ENCODE data around the gene ARHGAP10.

ARHGAP10 gene

DNA sequence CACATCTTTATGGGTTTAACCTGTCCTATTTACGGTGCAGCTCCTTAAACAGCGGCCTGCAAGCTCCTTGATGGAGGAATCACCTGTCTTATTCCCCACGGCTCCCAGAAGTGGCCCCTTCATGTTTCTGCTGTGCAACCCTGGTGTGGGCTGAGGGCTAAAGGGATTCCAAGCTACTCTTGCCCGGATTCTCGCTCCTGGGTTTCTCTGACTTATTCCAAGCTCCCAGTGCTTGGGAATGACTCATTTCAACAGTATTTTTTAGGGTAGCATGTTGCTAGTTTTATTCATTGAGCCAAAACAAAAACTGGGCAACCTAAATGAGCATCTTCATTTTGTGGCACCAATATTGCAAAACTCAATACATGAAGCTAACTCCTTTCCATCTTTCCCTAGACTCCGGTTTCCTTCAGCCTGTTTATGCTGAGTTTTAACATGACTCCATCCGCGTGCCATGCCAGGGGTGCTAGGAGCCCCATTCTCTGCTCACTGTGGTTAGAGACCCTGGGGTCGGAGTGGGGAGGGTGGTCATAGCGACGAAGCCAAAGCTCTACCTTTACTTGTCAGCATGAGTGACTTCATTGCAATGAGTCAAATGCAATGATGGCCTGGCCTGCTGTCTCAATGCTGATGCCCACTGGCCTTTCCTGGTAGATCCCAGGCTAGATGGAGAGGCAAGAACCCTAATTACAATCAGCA is 360.6 kb downstream of the ARHGAP10 start:
- no peak for TF ChIP-seq GATA2 (IDR thresholded peaks at IDR 0.05; ENCODE audit: low read depth, low read length)
- no peak for TF ChIP-seq GATA3 (IDR thresholded peaks at IDR 0.05; ENCODE audit: low read depth, low read length)

- no peak for TF ChIP-seq GATA2 (IDR thresholded peaks at IDR 0.05; ENCODE audit: low read depth, low read length)
- no peak for TF ChIP-seq GATA3 (IDR thresholded peaks at IDR 0.05; ENCODE audit: low read depth, low read length)
Observed at GRCh38 chr4:148093065-148093464, 361.2 kb downstream of the ARHGAP10 start.

GRCh38 chr4:148094149-148094548 is 362.3 kb downstream of the ARHGAP10 start:
- TF ChIP-seq GATA3 (IDR thresholded peaks at IDR 0.05; ENCODE audit: low read depth, low read length) (no peak), GATA2 (IDR thresholded peaks at IDR 0.05; ENCODE audit: low read depth, low read length) (no peak)

DNA sequence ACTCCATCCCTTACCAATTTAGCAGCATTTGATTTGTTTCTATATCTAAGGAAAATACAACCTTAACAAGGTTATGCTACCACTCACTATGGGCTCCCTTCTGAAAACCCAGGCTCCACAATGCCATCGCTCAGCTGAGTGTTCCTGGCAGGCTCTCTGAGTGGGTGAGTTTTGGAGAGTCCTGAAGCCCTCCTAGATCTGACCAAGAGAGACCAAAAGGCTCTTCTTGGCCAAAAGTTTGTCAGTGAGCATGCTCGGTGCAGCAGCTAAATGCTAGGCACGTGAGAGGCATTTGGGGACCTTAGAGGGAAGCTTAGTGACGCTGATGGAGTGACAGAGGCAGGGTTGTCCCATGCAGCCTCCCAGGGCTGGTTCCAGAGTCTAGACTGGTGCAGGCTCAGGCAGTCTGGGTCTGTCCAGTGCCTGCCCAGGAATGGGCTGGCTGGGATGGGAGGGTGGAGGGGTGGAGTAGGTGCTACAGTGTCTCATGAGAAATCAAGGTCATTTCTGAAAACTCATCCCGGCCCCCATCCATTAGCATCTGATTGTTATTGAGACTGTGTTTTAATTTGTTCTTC is 363.5 kb downstream of the ARHGAP10 start:
- no peak for TF ChIP-seq GATA2 (IDR thresholded peaks at IDR 0.05; ENCODE audit: low read depth, low read length)
- TF ChIP-seq GATA3 (IDR thresholded peaks at IDR 0.05; ENCODE audit: low read depth, low read length) = no peak

DNA sequence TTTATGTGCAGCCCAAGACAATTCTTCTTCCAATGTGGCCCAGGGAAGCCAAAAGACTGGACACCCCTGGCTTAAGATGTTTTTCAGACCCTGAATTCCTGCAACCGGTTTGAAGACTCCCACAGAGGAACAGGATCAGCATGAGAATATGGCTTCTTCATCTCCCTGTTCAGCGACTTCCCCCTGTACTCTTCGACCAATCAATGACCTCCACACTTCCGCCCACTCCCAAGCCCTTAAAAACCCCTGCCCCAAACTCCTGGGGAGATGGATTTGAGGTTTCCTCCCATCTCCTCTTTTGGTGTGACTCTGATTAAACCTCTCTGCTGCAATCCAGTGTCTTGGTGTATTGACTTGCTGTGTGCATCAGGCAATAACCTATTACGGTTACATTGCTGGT is 365.9 kb downstream of the ARHGAP10 start:
- no peak for TF ChIP-seq GATA3 (IDR thresholded peaks at IDR 0.05; ENCODE audit: low read depth, low read length)
- TF ChIP-seq GATA2 (IDR thresholded peaks at IDR 0.05; ENCODE audit: low read depth, low read length) = no peak

GRCh38 chr4:148101235-148101634 is 369.3 kb downstream of the ARHGAP10 start:
- TF ChIP-seq GATA3 (IDR thresholded peaks at IDR 0.05; ENCODE audit: low read depth, low read length) (no peak), GATA2 (IDR thresholded peaks at IDR 0.05; ENCODE audit: low read depth, low read length) (no peak)

GRCh38 chr4:148101790-148102189 is 369.9 kb downstream of the ARHGAP10 start:
- TF ChIP-seq GATA2 (IDR thresholded peaks at IDR 0.05; ENCODE audit: low read depth, low read length) (no peak), GATA3 (IDR thresholded peaks at IDR 0.05; ENCODE audit: low read depth, low read length) (no peak)

GRCh38 chr4:148103597-148104355 is 371.9 kb downstream of the ARHGAP10 start:
- no peak for TF ChIP-seq GATA3 (IDR thresholded peaks at IDR 0.05; ENCODE audit: low read depth, low read length)
- TF ChIP-seq GATA2 (IDR thresholded peaks at IDR 0.05; ENCODE audit: low read depth, low read length) = no peak

DNA sequence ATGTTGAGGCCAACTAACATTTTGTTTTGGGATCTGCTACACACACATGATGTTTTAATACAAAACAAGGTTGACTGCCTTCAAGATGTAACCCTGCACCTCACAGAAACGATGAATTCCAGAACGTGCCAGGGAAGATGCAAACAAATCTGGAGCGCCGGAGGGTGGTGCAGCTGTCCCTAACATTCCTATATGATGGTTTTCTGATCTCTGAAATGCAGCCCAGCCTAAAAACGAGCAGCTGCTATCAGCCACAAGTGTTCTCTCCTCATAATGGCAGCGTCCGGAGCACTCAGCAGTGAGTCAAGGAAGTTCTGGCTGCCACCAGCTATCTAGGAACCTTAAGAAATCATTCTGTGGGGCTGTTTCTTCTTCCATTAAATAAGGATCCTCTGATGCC is 376.9 kb downstream of the ARHGAP10 start:
- no peak for TF ChIP-seq GATA3 (IDR thresholded peaks at IDR 0.05; ENCODE audit: low read depth, low read length)
- TF ChIP-seq GATA2 (IDR thresholded peaks at IDR 0.05; ENCODE audit: low read depth, low read length) = no peak

DNA sequence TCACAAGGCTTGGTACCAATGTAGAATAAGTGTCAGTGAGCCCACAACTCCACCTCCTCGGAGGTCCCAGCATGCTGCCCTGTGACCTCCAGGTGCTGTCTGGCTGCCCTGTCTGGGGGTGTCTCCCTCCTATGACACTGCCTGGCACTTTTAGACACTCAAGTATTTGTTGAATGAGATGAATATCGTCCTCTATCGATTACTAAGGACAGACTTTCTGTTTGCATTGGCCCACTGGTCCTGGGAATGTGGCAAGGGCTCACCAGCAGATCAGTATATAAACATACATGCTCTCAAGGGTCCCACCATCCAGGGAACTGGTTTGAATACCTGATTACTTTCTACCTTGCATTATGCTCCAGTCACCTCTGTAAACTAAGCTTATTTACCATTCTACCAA is 377.3 kb downstream of the ARHGAP10 start:
- TF ChIP-seq GATA2 (IDR thresholded peaks at IDR 0.05; ENCODE audit: low read depth, low read length) (no peak), GATA3 (IDR thresholded peaks at IDR 0.05; ENCODE audit: low read depth, low read length) (no peak)

DNA sequence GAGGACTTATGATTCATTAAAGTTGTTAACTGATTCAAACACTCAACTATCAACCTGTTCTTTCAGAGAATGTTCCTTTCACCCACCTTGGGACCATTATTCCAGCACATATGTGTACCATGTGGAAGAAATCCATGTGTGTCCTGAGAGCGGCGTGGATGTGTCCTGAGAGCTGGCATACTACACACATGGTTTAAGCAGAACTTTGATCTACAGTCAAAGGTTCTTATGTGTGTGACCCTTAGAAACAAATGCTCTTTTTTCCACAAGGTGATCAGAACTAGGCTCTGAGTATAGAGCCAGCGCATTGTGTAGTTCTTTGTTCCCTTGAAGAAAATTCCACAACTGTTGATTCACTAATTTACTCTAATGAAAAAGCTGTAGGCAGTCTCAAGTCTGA is 378.3 kb downstream of the ARHGAP10 start:
- no peak for TF ChIP-seq GATA3 (IDR thresholded peaks at IDR 0.05; ENCODE audit: low read depth, low read length)
- TF ChIP-seq GATA2 (IDR thresholded peaks at IDR 0.05; ENCODE audit: low read depth, low read length) = no peak

DNA sequence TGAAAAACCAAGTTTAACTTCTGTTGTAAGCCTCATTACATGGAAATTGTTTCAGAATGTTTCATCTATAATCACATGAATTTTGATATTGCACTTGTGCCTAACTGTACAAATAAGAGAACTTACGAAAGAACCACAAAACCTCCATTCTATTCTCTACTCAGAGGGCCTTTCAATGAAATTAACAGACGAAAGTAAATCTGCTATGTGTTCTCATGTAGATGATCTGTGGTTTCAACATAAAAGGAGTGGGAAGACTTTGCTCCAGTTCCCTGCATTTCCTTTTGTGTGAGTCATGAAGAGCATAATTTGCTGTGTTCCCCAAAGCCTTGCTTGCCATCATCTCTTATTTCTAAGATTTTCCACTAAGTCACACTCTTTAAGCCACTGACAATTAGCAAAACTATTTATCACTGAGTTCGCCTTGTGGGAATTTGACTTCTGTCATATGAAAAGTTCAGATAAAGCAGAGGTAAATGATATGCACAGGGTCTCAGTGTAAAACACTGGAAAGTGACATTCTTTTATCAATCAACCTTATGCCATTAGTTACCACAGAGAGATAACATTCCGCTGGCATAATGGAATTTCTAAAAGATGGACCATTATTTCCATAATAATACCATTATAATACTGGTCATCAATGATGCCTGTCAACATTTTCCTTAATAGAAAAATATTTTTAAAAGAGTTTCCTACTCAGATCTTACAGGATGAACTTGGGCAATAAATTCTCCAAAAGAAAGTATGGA is 380.5 kb downstream of the ARHGAP10 start:
- no peak for TF ChIP-seq GATA2 (IDR thresholded peaks at IDR 0.05; ENCODE audit: low read depth, low read length)
- TF ChIP-seq GATA3 (IDR thresholded peaks at IDR 0.05; ENCODE audit: low read depth, low read length) = no peak

DNA sequence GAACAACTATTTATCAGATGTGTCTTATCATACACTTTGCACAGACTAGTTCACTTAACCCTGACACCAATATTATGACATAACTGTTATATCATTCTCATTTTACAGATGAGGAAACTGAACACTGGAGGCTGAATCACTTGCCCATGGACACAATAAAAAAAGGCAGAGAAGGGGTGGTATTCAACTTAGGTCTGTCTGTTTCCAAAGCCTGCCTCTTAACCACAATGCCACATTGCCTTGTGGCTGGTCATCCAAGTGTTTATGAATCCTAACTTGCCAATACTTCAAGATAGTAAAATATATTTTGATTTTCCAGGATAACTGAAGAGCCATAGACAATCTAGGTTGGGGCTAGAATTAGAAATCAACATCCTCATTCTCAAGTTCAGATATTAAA is 382.5 kb downstream of the ARHGAP10 start:
- TF ChIP-seq GATA2 (IDR thresholded peaks at IDR 0.05; ENCODE audit: low read depth, low read length) = no peak
- no peak for TF ChIP-seq GATA3 (IDR thresholded peaks at IDR 0.05; ENCODE audit: low read depth, low read length)

DNA sequence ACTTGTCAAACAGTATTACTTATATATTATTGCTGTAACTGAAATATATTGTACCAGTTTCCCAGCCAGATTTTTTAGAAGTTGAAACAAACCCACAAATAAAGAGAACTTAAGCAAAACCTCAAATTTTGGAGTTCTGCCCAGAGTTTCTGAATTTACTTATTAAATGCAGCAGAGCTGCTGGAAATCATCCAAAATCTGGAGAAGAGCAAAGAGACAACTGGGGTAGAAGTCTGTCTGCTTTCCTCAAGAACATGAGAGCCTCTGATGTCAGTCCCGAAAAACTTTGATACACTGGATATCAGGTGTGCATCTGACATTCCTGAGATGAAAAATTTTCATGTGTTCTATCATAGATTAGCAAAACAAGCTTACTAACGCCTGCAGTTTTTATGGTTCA is 384.4 kb downstream of the ARHGAP10 start:
- TF ChIP-seq GATA3 (IDR thresholded peaks at IDR 0.05; ENCODE audit: low read depth, low read length) = no peak

All from SH-SY5Y (cell line).